SH-SY5Y (cell line): ENCODE data around the gene FER.

Source experiments
- GATA2 ChIP-seq: IDR thresholded peaks from 2 replicates; pipeline ENCODE4 v1.6.1; 2011; ENCODE audit warnings: mild to moderate bottlenecking, low read depth, low read length
- GATA3 ChIP-seq: IDR thresholded peaks from 2 replicates; pipeline ENCODE4 v1.6.1; 2011; ENCODE audit warnings: low read depth, mild to moderate bottlenecking, low read length, moderate library complexity

GRCh38 chr5:109113608-109114007 lies 365.9 kb downstream of the FER start:
- TF ChIP-seq GATA2 (no peak), GATA3 (no peak)
